Measurements from ENCODE around the gene TMEM72.

DNA sequence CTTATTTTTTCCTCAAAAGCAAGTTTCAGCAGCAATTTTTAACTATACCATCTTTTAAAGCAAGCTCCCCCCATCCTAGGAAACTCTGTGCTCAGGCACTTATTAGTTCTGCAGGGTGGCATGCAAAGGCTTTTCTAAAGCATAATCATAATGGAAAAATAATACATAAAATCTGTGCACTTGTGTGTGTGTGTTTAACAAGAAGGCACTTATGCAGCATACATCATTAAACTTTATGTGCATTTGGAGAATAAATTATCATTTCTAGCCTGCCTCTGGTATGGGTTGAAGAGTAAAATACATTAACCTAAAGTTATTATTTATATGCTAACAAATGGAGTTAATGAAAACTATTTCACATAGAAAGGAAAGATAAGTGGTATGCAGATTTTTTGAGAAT, 42.9 kb downstream of the TMEM72 start:
- TF ChIP-seq, protein P1, sequence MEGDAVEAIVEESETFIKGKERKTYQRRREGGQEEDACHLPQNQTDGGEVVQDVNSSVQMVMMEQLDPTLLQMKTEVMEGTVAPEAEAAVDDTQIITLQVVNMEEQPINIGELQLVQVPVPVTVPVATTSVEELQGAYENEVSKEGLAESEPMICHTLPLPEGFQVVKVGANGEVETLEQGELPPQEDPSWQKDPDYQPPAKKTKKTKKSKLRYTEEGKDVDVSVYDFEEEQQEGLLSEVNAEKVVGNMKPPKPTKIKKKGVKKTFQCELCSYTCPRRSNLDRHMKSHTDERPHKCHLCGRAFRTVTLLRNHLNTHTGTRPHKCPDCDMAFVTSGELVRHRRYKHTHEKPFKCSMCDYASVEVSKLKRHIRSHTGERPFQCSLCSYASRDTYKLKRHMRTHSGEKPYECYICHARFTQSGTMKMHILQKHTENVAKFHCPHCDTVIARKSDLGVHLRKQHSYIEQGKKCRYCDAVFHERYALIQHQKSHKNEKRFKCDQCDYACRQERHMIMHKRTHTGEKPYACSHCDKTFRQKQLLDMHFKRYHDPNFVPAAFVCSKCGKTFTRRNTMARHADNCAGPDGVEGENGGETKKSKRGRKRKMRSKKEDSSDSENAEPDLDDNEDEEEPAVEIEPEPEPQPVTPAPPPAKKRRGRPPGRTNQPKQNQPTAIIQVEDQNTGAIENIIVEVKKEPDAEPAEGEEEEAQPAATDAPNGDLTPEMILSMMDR (IDR thresholded peaks at IDR 0.05; ENCODE audit: poor library complexity, severe bottlenecking): no peak
- TF ChIP-seq EZH2 (IDR thresholded peaks at IDR 0.05; ENCODE audit: borderline replicate concordance, insufficient read depth, low read length, poor library complexity, severe bottlenecking): no peak
- TF ChIP-seq EP300 (conservative IDR thresholded peaks at IDR 0.05; ENCODE audit: poor library complexity, severe bottlenecking): no peak
- no peak for TF ChIP-seq REST (IDR thresholded peaks at IDR 0.05; ENCODE audit: borderline replicate concordance)
- TF ChIP-seq POLR2AphosphoS5 (IDR thresholded peaks at IDR 0.05): no peak
- TF ChIP-seq RAD21 (conservative IDR thresholded peaks at IDR 0.05): no peak
- TF ChIP-seq MXI1 (conservative IDR thresholded peaks at IDR 0.05; ENCODE audit: poor library complexity, severe bottlenecking): no peak

Data from neural cell (in vitro differentiated cells).